HCT116 (cell line): ENCODE data around the gene SH3BGRL3. TPM values are rescaled to one million over a fixed set of nuclear protein-coding genes. Genes with fewer than 3 reads are reported as not detected.

Experiments
- ATAC-seq: fragments of 200-7000 bp; cut with Tn5 transposase; 2 replicates; pipeline ENCODE4 v1.9.1; 2020; ENCODE audit warnings: mild to moderate bottlenecking, moderate library complexity
- BruUV-seq: library from RNA; stranded (reverse); fragments of 400-500 nt; replicated peaks from 2 replicates; lab custom pipeline; 2021; lab: Mats Ljungman, UMichigan
- CTCF ChIA-PET: fragments of 300-600 bp; sonication (Branson Sonifier 250); formaldehyde crosslinking; loops from one replicate; lab custom pipeline; 2021; ENCODE audit warnings: antibody characterized with exemption; lab: Charles Lee
- POLR2A ChIA-PET: fragments of 300-600, 350-600 bp; sonication (Branson Sonifier 250); formaldehyde crosslinking; loops from one replicate; lab custom pipeline; 2021; ENCODE audit warnings: antibody characterized with exemption; lab: Charles Lee
- RAD21 ChIA-PET, 2 experiments: fragments of 300-600 bp; sonication (Branson Sonifier 250); formaldehyde crosslinking; loops; one replicate each; lab custom pipeline; 2023; ENCODE audit warnings: low total read pairs in 2 of 2; ENCODE audit not compliant: uncharacterized antibody in 2 of 2, unreplicated experiment in 2 of 2, low non-redundant PET in 1 of 2; lab: Charles Lee
- DNase-seq: peaks from one replicate; pipeline ENCODE4 v3.0.0-alpha.2; 2010; ENCODE audit warnings: low read depth, low spot score
- H2AFZ ChIP-seq: fragments of 200-600 bp; shearing (Covaris generic), sonication (generic); 2 replicates; pipeline ENCODE4 v1.6.1; 2017; ENCODE audit warnings: low read depth, mixed run types, mixed read lengths, antibody characterized with exemption, low read length; ENCODE audit not compliant: poor library complexity, severe bottlenecking
- H3K27ac ChIP-seq: 2 replicates; pipeline ENCODE4 v1.5.1; 2012; ENCODE audit warnings: low read depth, low read length
- H3K27me3 ChIP-seq: fragments of 200-600 bp; sonication (generic); 2 replicates; pipeline ENCODE4 v1.6.1; 2016; ENCODE audit warnings: mixed run types, low read length, mixed read lengths; ENCODE audit not compliant: insufficient read depth
- H3K36me3 ChIP-seq, 2 experiments: fragments of 200-500 bp in 1 of 2; fragments of 200-600 bp in 1 of 2; sonication (Bioruptor generic) in 1 of 2; sonication (generic) in 1 of 2; 2 replicates each; pipeline versions ENCODE4 v1.5.1 to v1.6.1; 2014 to 2016; ENCODE audit warnings: low read length in 2 of 2, inconsistent platforms in 1 of 2, mixed read lengths in 1 of 2, mixed run types in 1 of 2; ENCODE audit not compliant: insufficient read depth in 2 of 2, control insufficient read depth in 1 of 2
- H3K4me1 ChIP-seq, 2 experiments: fragments of 200-600 bp in 1 of 2; sonication (generic) in 1 of 2; 2 replicates each; pipeline versions ENCODE4 v1.5.1 to v1.6.1; 2012 to 2017; ENCODE audit warnings: low read length in 2 of 2, inconsistent platforms in 1 of 2, mild to moderate bottlenecking in 1 of 2, mixed read lengths in 1 of 2, mixed run types in 1 of 2, moderate library complexity in 1 of 2; ENCODE audit not compliant: insufficient read depth in 2 of 2, control insufficient read depth in 1 of 2
- H3K4me2 ChIP-seq: fragments of 200-600 bp; sonication (generic); 2 replicates; pipeline ENCODE4 v1.6.1; 2017; ENCODE audit warnings: mixed run types, low read length, mixed read lengths
- H3K4me3 ChIP-seq, 2 experiments: fragments of 200-600 bp in 1 of 2; sonication (generic) in 1 of 2; replicated peaks in 1 of 2; 2 replicates each; pipeline ENCODE4 v1.5.1; 2011 to 2016; ENCODE audit warnings: low read length in 2 of 2, control low read depth in 1 of 2, low read depth in 1 of 2, mild to moderate bottlenecking in 1 of 2, mixed read lengths in 1 of 2, mixed run types in 1 of 2
- H3K79me2 ChIP-seq: fragments of 200-600 bp; sonication (generic); 2 replicates; pipeline ENCODE4 v1.6.1; 2017; ENCODE audit warnings: mild to moderate bottlenecking, mixed run types, low read length, moderate library complexity, mixed read lengths; ENCODE audit not compliant: insufficient read depth
- H3K9ac ChIP-seq: fragments of 200-600 bp; sonication (generic); 2 replicates; pipeline ENCODE4 v1.6.1; 2016; ENCODE audit warnings: low read length, mixed read lengths
- H3K9me2 ChIP-seq: fragments of 200-600 bp; sonication (generic), shearing (Covaris generic); 2 replicates; pipeline ENCODE4 v1.6.1; 2017; ENCODE audit warnings: mixed run types, mild to moderate bottlenecking, moderate library complexity; ENCODE audit not compliant: insufficient read depth
- H3K9me3 ChIP-seq, 2 experiments: fragments of 200-500 bp in 1 of 2; fragments of 200-600 bp in 1 of 2; sonication (Bioruptor generic) in 1 of 2; sonication (generic) in 1 of 2; 2 replicates each; pipeline ENCODE4 v1.6.1; 2014 to 2017; ENCODE audit warnings: low read length in 2 of 2, mixed read lengths in 2 of 2, inconsistent platforms in 1 of 2, low read depth in 1 of 2, mild to moderate bottlenecking in 1 of 2, mixed run types in 1 of 2, moderate library complexity in 1 of 2; ENCODE audit not compliant: control insufficient read depth in 1 of 2, insufficient read depth in 1 of 2
- H4K20me1 ChIP-seq: fragments of 200-600 bp; sonication (generic), shearing (Covaris generic); 2 replicates; pipeline ENCODE4 v1.6.1; 2017; ENCODE audit warnings: mixed run types, mild to moderate bottlenecking, moderate library complexity; ENCODE audit not compliant: insufficient read depth
- CBX3 ChIP-seq: IDR thresholded peaks from 2 replicates; pipeline ENCODE4 v1.6.1; 2012; ENCODE audit warnings: low read depth
- EGR1 ChIP-seq: IDR thresholded peaks from 2 replicates; pipeline ENCODE4 v1.6.1; 2012; ENCODE audit warnings: low read depth
- EZH2phosphoT487 ChIP-seq: fragments of 200-600 bp; IDR thresholded peaks from 2 replicates; pipeline ENCODE4 v1.6.1; 2018; ENCODE audit warnings: antibody characterized with exemption, borderline replicate concordance
- JUND ChIP-seq: IDR thresholded peaks from 2 replicates; pipeline ENCODE4 v1.6.1; 2012
- POLR2AphosphoS5 ChIP-seq: IDR thresholded peaks from 2 replicates; pipeline ENCODE4 v1.6.1; 2011; ENCODE audit warnings: mild to moderate bottlenecking, low read depth, low read length, moderate library complexity
- RAD21 ChIP-seq: IDR thresholded peaks from 2 replicates; pipeline ENCODE4 v1.6.1; 2012; ENCODE audit warnings: low read depth, mild to moderate bottlenecking
- REST ChIP-seq: IDR thresholded peaks from 2 replicates; pipeline ENCODE4 v1.6.1; 2012; ENCODE audit warnings: low read depth
- SP1 ChIP-seq: IDR thresholded peaks from 2 replicates; pipeline ENCODE4 v1.6.1; 2012; ENCODE audit warnings: low read depth
- SRF ChIP-seq: IDR thresholded peaks from 2 replicates; pipeline ENCODE4 v1.6.1; 2012; ENCODE audit warnings: low read depth
- YY1 ChIP-seq: IDR thresholded peaks from 2 replicates; pipeline ENCODE4 v1.6.1; 2011; ENCODE audit warnings: low read length, low read depth, moderate library complexity, mild to moderate bottlenecking; ENCODE audit not compliant: insufficient replicate concordance; ENCODE audit errors: extremely low read depth
- intact Hi-C: fragments of 100-400 bp; cut with micrococcal nuclease; formaldehyde crosslinking; loops from 2 replicates; pipeline ENCODE4 v1.10.0; 2022
- total RNA-seq: library from RNA; stranded (reverse); gene quantifications from one replicate; pipeline ENCODE4 v1.2.1, GENCODE V29; 2021; ENCODE audit not compliant: unreplicated experiment

Gene SH3BGRL3
- total RNA-seq, 1 experiment from 2014 or later: 112 TPM

GRCh38 chr1:26314501-26314900, 34.6 kb downstream of the SH3BGRL3 start (continued):
- TF ChIP-seq REST: no peak
- no peak for TF ChIP-seq JUND
- TF ChIP-seq YY1: no peak
- TF ChIP-seq POLR2AphosphoS5: no peak
- TF ChIP-seq EZH2phosphoT487: no peak
- no peak for TF ChIP-seq EGR1
- TF ChIP-seq, all 23 proteins: peak for 0

GRCh38 chr1:26315874-26316850, 36.3 kb downstream of the SH3BGRL3 start:
- peaks cover 3 to 12% of the 10 kb centered on the region in 2 experiments; a peak in 3 of 4 replicates for H3K4me1 ChIP-seq
- no peaks in the 10 kb centered on the region for H3K9me2 ChIP-seq
- TF ChIP-seq CBX3: no peak
- no peak for TF ChIP-seq SP1
- no peak for TF ChIP-seq EGR1
- no peak for TF ChIP-seq RAD21
- no peak for TF ChIP-seq EZH2phosphoT487
- TF ChIP-seq SRF: no peak
- no peak for TF ChIP-seq YY1
- TF ChIP-seq, all 23 proteins: peak for 0
- BruUV-seq: no TSS peak
- ChIA-PET POLR2A (no interaction called here), RAD21 (no interaction called here), CTCF (interaction anchor here (1.7 to 2.0 kb wide), 2 partner anchors 31 kb away, joined by 6 to 7 read pairs; no protein-coding TSS in a partner anchor)
- Histone ChIP-seq H3K9ac (no peak overlapping the region), H3K4me3 (no peak overlapping the region), H3K36me3 (no peaks in the 10 kb centered on the region), H3K4me2 (no peak overlapping the region), H3K79me2 (no peaks in the 10 kb centered on the region), H3K27ac (no peak overlapping the region), H2AFZ (no peak overlapping the region), H3K9me3 (no peaks in the 10 kb centered on the region), H4K20me1 (no peaks in the 10 kb centered on the region), H3K27me3 (no peaks in the 10 kb centered on the region; the same call in 1 of the 2 replicates)
- intact Hi-C loops: no loop called here
- ATAC-seq: no peak
- DNase-seq: no peak
